ENCODE data around the gene HSF4.

HSF4 gene

GRCh38 chr16:67128417-67128816 is 36.1 kb upstream of the HSF4 start:
- no peak overlapping the region for H3K27ac ChIP-seq
- TF ChIP-seq CTCF (IDR thresholded peaks at IDR 0.05) (no peak), ZFX (IDR thresholded peaks at IDR 0.05; ENCODE audit: borderline replicate concordance) (no peak)

GRCh38 chr16:67128887-67129286 is 35.7 kb upstream of the HSF4 start:
- TF ChIP-seq ZFX (IDR thresholded peaks at IDR 0.05; ENCODE audit: borderline replicate concordance) (no peak), CTCF (IDR thresholded peaks at IDR 0.05) (no peak)
- no peak overlapping the region for H3K27ac ChIP-seq

- TF ChIP-seq ZFX (IDR thresholded peaks at IDR 0.05; ENCODE audit: borderline replicate concordance) (no peak), CTCF (IDR thresholded peaks at IDR 0.05) (no peak)
- no peak overlapping the region for H3K27ac ChIP-seq
Measured at GRCh38 chr16:67129422-67129821, 35.1 kb upstream of the HSF4 start.

- TF ChIP-seq ZFX (IDR thresholded peaks at IDR 0.05; ENCODE audit: borderline replicate concordance) (no peak), CTCF (IDR thresholded peaks at IDR 0.05) (no peak)
- no peak overlapping the region for H3K27ac ChIP-seq
Measured at GRCh38 chr16:67137605-67138004, 26.9 kb upstream of the HSF4 start.

GRCh38 chr16:67141391-67141790 is 23.2 kb upstream of the HSF4 start:
- no peak overlapping the region for H3K27ac ChIP-seq
- no peak for TF ChIP-seq ZFX (IDR thresholded peaks at IDR 0.05; ENCODE audit: borderline replicate concordance)
- no peak for TF ChIP-seq CTCF (IDR thresholded peaks at IDR 0.05)

- no peak overlapping the region for H3K27ac ChIP-seq
- TF ChIP-seq ZFX (IDR thresholded peaks at IDR 0.05; ENCODE audit: borderline replicate concordance) (no peak), CTCF (IDR thresholded peaks at IDR 0.05) (no peak)
Measured at GRCh38 chr16:67142342-67142741, 22.2 kb upstream of the HSF4 start.

- no peak overlapping the region for H3K27ac ChIP-seq
- no peak for TF ChIP-seq CTCF (IDR thresholded peaks at IDR 0.05)
- no peak for TF ChIP-seq ZFX (IDR thresholded peaks at IDR 0.05; ENCODE audit: borderline replicate concordance)
Measured at GRCh38 chr16:67144943-67145342, 19.6 kb upstream of the HSF4 start.

Measured in 22Rv1 (cell line).